Measurements from ENCODE around the gene ATP6V1D.

DNA sequence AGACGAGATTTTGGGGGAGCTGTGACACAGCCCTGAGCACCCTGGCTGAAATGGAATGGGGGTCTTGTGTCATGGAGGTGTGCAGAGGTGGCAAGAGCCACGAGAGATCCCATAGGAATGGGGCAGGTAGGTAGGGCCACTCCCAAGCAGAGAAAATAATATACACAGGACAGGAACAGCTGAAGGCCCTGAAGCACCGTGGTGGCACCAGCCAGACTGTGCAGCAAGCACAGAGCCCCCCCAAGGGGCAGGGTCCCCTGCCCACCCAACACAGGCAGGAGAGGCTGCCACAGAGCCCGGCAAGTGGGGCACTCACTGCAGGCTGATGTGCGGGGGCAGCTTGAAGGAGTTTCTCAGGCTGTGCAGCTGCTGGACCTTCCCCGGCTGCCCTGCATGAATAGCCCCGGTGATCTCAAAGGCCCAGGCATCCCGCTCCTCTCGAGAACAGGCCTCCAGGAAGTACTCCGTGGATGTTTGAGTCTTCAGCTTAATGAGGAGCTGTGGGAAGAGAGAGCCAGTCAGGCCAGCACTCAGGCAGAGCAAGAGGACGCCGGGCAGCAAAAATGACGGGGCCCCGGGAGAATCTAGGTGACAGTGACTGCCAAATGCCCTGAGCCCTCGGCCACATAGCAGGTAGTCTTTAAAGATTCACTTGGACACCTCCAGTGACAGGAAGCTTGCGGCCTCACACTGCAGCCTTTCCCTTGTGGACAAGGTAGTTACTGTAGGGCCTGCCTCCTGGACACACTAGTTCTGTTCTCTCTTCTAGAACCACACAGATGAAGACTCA, 35.7 kb upstream of the ATP6V1D start:
- TF ChIP-seq, protein P1, sequence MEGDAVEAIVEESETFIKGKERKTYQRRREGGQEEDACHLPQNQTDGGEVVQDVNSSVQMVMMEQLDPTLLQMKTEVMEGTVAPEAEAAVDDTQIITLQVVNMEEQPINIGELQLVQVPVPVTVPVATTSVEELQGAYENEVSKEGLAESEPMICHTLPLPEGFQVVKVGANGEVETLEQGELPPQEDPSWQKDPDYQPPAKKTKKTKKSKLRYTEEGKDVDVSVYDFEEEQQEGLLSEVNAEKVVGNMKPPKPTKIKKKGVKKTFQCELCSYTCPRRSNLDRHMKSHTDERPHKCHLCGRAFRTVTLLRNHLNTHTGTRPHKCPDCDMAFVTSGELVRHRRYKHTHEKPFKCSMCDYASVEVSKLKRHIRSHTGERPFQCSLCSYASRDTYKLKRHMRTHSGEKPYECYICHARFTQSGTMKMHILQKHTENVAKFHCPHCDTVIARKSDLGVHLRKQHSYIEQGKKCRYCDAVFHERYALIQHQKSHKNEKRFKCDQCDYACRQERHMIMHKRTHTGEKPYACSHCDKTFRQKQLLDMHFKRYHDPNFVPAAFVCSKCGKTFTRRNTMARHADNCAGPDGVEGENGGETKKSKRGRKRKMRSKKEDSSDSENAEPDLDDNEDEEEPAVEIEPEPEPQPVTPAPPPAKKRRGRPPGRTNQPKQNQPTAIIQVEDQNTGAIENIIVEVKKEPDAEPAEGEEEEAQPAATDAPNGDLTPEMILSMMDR (IDR thresholded peaks at IDR 0.05) = no peak
- TF ChIP-seq POLR2A (IDR thresholded peaks at IDR 0.05) = no peak
